Brain pericyte (primary cell): ENCODE measurements around the gene PKLR.
A peak's percentile ranks its signal among the peaks of the same experiment; 100 is the strongest.

ENCODE experiments used
- DNase-seq: peaks from one replicate; pipeline ENCODE4 v3.0.0-alpha.2; 2012; ENCODE audit warnings: low read depth, low spot score

The PKLR gene

GRCh38 chr1:155285631-155286044 lies 15.6 kb downstream of the PKLR start:
- DNase-seq = no peak

DNA sequence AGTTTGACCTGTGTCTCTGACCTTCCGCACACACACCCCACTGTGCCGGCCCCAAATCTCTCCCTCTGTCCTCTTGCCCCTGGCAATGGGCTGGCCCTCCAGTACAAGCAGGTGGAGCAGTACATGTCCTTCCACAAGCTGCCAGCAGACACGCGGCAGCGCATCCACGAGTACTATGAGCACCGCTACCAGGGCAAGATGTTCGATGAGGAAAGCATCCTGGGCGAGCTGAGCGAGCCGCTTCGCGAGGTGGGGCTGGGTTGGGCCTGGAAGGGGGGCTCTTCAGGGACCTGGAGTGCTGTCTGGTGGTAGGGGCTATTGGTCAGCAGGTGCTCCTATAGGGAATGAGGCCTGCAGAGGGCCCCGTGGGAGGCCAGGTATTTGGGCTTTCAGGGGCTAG lies 16.2 kb downstream of the PKLR start:
- no peak for DNase-seq

DNA sequence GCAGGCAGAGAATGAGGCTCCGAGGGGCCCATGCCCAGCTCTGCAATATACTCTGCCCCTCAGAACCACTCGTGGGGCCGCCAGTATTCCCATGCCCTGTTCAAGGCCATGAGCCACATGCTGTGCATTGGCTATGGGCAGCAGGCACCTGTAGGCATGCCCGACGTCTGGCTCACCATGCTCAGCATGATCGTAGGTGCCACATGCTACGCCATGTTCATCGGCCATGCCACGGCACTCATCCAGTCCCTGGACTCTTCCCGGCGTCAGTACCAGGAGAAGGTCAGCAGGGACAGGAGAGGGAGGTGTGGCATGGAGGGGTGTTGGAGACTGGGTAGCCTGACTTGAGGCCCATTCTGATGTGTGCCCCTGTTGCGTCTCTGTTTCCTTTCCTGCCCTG lies 16.8 kb downstream of the PKLR start:
- DNase-seq = no peak

DNA sequence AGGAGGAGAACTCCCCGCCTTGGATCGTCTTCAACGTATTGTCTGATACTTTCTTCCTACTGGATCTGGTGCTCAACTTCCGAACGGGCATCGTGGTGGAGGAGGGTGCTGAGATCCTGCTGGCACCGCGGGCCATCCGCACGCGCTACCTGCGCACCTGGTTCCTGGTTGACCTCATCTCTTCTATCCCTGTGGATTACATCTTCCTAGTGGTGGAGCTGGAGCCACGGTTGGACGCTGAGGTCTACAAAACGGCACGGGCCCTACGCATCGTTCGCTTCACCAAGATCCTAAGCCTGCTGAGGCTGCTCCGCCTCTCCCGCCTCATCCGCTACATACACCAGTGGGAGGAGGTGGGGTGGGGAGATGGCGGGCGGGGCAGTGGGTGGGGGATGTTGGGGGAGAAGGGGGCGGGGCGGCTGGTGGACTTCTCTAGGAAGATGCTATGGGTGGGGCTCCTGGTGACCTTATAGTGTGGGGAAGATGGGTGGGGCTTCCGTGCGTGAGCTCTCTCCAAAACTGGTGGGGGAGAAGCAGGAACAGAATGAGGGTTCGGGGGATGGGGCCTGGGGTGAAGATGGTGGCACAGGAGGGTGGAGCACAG lies 18.6 kb downstream of the PKLR start:
- DNase-seq = no peak

DNA sequence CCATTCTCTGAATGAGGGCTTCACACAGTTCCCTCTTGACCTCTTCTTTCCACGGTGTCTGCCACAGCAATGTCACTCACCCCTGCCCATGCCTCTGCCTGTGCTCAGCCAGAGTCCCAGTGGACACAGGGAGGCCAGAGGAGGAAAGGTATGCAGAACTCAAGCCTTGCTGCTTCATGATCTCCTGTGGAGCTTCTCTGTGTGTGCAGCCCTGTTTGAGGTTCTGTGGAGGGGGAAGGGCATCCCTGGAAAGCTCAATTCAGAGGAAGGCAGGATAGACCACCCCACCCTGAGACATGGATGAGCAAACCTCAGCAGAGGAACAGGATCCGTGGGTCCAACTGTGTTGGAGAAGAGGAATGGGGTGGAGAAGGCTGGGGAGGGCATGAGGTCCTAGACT lies 22.0 kb downstream of the PKLR start:
- no peak for DNase-seq

- no peak for DNase-seq
Observed at GRCh38 chr1:155278689-155279160, 22.5 kb downstream of the PKLR start.

DNA sequence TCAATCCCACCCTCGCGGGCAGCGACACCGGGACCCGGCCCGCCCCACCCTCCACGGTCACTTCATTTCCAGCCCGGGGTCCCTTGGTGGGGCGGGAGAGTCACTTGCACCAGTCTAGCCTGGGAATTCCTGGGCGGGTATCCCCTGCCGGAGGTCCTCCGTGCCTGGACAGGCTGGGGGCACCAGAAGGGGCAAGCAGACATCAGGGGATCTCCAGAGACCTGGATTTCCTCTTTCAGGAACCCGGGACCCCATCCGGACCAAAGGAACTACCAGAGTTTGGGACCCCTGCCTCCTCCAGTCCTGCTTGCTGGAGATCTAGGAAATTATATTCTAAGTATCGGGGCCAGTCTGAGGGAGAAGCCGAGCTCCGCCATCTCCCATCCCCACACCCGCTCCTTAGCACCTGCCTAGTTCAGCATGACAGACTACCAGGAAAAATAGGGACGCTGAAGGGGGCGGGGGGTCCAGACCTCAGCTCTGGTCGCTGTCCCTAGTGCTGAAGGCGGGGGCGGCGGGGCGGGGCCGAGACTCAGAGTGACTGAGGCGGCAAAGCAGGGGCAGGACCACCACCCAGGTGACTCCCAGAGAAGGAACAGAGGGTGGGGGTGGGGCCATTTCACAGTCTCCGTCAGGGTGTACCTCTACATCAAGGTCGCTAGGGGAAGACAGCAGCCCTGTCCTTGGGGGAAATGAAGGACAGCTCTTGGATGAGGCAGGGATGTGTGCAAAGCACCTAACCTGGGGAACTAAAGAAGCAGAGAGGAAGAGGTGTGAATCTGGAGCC lies 23.1 kb downstream of the PKLR start:
- no peak for DNase-seq

DNA sequence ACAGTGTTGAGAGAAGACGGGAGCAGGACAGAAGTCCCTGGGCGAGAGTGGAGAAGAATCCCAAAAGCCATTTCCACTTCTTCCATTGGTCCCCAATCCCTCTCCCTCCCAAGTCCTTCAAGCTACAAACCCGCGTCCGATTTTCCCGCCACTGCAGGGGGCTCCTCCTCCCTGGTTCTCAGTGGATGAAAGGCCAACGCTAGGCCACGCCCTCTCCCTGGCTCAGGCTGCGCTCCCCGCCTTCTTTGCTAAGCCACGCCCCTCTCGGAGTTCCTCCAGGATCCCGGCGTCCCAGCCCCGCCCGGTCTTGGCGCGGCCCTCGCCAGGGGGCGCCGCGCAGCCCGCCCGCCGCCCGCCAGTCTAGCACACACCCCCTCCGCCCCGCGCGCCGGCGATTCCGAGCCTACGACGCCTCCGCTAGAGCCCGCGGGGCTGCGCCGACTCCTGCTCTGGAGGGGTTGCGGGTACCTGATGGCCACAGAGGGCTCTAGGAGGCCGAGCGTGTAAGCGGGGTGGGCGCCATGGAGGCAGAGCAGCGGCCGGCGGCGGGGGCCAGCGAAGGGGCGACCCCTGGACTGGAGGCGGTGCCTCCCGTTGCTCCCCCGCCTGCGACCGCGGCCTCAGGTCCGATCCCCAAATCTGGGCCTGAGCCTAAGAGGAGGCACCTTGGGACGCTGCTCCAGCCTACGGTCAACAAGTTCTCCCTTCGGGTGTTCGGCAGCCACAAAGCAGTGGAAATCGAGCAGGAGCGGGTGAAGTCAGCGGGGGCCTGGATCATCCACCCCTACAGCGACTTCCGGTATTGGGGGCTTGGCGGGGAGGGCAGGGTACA lies 24.0 kb downstream of the PKLR start, which contains the start of gene HCN3:
HCN3 (plus strand) TSS at position 394 of the 832 bp plus-strand sequence; CDS start at position 522, 128 bp downstream.
- DNase-seq = peak; percentile 78

GRCh38 chr1:155273343-155274245 lies 27.6 kb downstream of the PKLR start, which contains the start of gene CLK2:
TSS of gene CLK2 (minus strand) at chr1:155273504. CDS start at chr1:155270977, 2,527 bp downstream.
- peak; percentile 83 for DNase-seq

DNA sequence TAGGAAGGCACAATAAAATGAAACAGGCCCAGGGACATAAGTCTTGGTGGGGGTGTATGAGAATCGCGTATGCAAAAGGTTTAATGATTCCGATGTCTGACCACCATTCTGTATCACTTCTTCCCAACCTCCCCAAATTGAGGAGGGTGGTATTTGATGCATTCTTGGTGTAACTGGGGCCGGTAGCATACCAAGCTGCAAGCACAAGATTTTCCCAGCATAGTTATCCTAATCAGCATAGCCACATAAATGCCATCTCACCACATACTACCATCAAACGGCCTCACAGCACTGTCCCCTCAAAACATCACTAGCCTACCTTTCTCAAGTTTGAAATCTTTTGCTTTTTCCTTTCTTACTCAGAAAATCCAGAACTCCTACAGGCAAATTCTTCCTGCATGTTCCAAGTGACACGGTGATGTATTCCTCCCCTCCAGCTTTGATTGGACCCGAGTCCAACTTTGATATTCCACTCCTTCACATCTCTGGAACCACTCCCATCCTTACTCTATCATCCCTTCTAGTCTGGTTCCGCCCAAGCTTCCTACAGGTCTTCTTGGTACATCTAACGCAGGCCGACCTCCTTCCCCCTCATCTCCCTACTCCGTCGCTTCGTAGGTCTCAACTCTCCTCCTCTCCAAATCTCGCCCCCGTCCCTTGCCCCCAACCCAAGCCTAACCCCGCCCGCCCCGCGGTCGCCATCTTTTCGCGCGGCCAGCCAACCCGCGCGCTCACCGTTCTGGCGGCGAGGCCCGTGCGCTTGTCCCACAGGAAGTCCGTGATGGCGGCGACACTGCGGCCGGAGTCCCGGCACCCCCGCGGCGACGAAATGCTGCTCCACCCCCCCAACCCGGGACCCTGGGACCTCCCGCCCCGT lies 28.5 kb downstream of the PKLR start:
- no peak for DNase-seq

DNA sequence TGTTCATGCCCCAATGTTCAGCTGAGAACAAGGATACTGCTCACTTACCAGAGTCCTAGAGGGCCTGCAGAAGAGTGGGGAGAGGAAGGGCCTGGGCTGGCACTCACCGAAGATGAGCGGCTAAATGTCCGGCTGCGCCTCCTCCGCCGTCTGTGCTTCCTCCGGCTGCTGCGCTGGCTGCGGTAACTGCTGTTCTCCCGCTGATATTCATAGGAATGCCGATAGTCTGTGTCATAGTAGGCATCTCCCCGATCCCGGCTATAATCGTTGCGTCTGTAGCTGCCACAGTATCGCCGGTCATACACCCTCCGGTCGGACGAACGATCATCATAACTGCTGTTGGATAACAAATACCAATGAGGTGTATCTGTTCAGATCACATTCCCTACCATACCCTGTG lies 31.9 kb downstream of the PKLR start:
- no peak for DNase-seq

GRCh38 chr1:155268630-155269029 lies 32.6 kb downstream of the PKLR start:
- DNase-seq = no peak

DNA sequence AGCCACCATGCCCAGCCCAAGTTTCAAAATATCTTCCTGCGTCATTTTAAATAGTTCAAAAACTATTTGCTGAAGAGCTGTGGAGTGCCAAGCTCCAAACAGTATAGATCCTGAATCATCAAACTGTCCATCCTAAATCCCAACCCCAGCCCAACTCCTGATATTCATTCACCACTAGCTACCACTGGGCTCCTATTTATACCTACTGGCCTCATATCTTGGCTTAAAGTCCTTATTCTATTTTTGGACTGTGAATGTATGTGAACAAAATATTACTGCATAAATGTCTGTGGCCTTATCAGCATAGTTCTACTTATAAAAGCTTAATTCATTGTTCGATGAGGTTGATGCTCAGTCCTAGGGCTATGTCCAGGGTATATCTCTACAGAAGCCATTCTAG lies 33.9 kb downstream of the PKLR start:
- DNase-seq = no peak

GRCh38 chr1:155266553-155266952 lies 34.7 kb downstream of the PKLR start:
- DNase-seq = no peak

- DNase-seq = no peak
Observed at GRCh38 chr1:155263067-155263466, 38.2 kb downstream of the PKLR start.

- DNase-seq = peak; percentile 93
Observed at GRCh38 chr1:155261852-155262673, 39.2 kb downstream of the PKLR start, which contains the start of gene SCAMP3. TSS of gene SCAMP3 (minus strand) at chr1:155262360. CDS start at chr1:155262151, 209 bp downstream.

- no peak for DNase-seq
Observed at GRCh38 chr1:155261493-155261851, 39.8 kb downstream of the PKLR start.

DNA sequence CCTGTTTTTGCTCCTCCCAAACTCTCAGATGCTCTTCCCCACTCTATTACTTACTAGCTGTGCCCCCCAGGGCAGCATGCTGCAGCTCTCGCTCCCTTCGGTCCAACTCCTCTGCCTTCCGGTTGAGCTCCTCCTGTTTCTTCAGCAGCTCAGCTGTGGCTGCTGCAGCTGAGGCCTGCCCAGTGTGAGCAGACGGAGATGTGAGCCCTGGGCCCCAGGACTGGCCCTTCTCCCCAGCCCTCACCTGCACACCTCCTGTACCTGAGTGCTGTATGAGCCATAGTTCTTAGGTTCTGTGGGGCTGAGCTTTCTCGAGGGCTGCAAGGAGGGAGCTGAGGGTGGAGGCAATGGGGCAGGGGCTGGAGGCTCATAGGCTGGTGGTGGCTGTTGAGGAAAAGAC lies 41.0 kb downstream of the PKLR start:
- no peak for DNase-seq
